Stimulated activated CD4-positive, alpha-beta T cell treated with anti-CD3 and anti-CD28 coated beads, Interleukin-4, amount 100 ng/mL, for 1 hour (primary cell): ENCODE data around the gene HYPK.
"Not testable (repeated sequence)": the region's sequence is repeated elsewhere in the genome, so short reads cannot be mapped to it uniquely, and the experiment has no call there.

Experiments
- DNase-seq: peaks from one replicate; pipeline ENCODE4 v3.0.0-alpha.2; 2020

HYPK gene

GRCh38 chr15:43796566-43796965 is 3.8 kb upstream of the HYPK start:
- DNase-seq: no peak

- DNase-seq: no peak
These were observed 1.0 kb upstream of the HYPK start for GRCh38 chr15:43799209-43799944.

GRCh38 chr15:43799945-43800285 is 484 bp upstream of the HYPK start, which contains the start of gene SERINC4:
SERINC4 (minus strand) TSS chr15:43800220; CDS start chr15:43799986, 234 bp downstream.
- no peak for DNase-seq

- DNase-seq: not testable (repeated sequence)
These were observed 2.3 kb downstream of the HYPK start for GRCh38 chr15:43802676-43803075.

- DNase-seq: no peak
These were observed 8.1 kb downstream of the HYPK start for GRCh38 chr15:43808435-43808950.

GRCh38 chr15:43808960-43809678 is 8.7 kb downstream of the HYPK start:
- DNase-seq: no peak

- not testable (repeated sequence) for DNase-seq
These were observed 14.7 kb downstream of the HYPK start for GRCh38 chr15:43815064-43815463.

- DNase-seq: no peak
These were observed 21.1 kb downstream of the HYPK start for GRCh38 chr15:43821505-43821904.

- peak; percentile 87 for DNase-seq
These were observed 24.2 kb downstream of the HYPK start, which contains the start of gene MFAP1 for GRCh38 chr15:43824302-43825246. MFAP1 (minus strand) TSS chr15:43824690; CDS start chr15:43824569, 121 bp downstream.

GRCh38 chr15:43825305-43825704 is 24.9 kb downstream of the HYPK start:
- not testable (repeated sequence) for DNase-seq

GRCh38 chr15:43826029-43826507 is 25.7 kb downstream of the HYPK start:
- DNase-seq: no peak

GRCh38 chr15:43826508-43827341 is 26.3 kb downstream of the HYPK start, which contains the start of gene WDR76:
WDR76 (plus strand) TSS chr15:43827002; CDS start chr15:43827033, 31 bp downstream.
- peak; percentile 74 for DNase-seq

GRCh38 chr15:43828061-43828657 is 27.8 kb downstream of the HYPK start:
- DNase-seq: no peak

GRCh38 chr15:43829951-43830540 is 29.6 kb downstream of the HYPK start:
- DNase-seq: not testable (repeated sequence)

GRCh38 chr15:43830691-43831275 is 30.4 kb downstream of the HYPK start:
- not testable (repeated sequence) for DNase-seq

- DNase-seq: not testable (repeated sequence)
These were observed 31.2 kb downstream of the HYPK start for GRCh38 chr15:43831519-43832052.

GRCh38 chr15:43832485-43832884 is 32.1 kb downstream of the HYPK start:
- DNase-seq: not testable (repeated sequence)

- no peak for DNase-seq
These were observed 45.0 kb downstream of the HYPK start for GRCh38 chr15:43845421-43845820.

- no peak for DNase-seq
These were observed 50.9 kb downstream of the HYPK start for GRCh38 chr15:43851251-43851650.

GRCh38 chr15:43852607-43853006 is 52.2 kb downstream of the HYPK start:
- no peak for DNase-seq
